Vagina (tissue), 2 donors: ENCODE results near the gene TTC23L.

ENCODE experiments used
- CTCF ChIP-seq, 3 experiments: fragments of 450-650 bp in 2 of 3; fragments of 200-600 bp in 1 of 3; sonication (generic) in 1 of 3; IDR thresholded peaks; one replicate each; pipeline ENCODE4 v1.5.1; 2017 to 2019; ENCODE audit warnings: antibody characterized with exemption in 3 of 3, mild to moderate bottlenecking in 2 of 3, moderate library complexity in 2 of 3
- POLR2A ChIP-seq, 2 donors: fragments of 450-650 bp; IDR thresholded peaks; one replicate each; pipeline ENCODE4 v1.6.1; 2017; ENCODE audit warnings: antibody characterized with exemption in 2 of 2, mild to moderate bottlenecking in 2 of 2, moderate library complexity in 2 of 2
- POLR2AphosphoS5 ChIP-seq, 2 donors: sonication (generic); formaldehyde crosslinking; IDR thresholded peaks; one replicate each; pipeline ENCODE4 v1.9.0; 2017; ENCODE audit warnings: antibody characterized with exemption in 2 of 2, mild to moderate bottlenecking in 2 of 2, low read depth in 1 of 2; ENCODE audit not compliant: insufficient read depth in 1 of 2

- no peak for TF ChIP-seq POLR2AphosphoS5 (IDR thresholded peaks at IDR 0.05; ENCODE audit: insufficient read depth in 1 of 2, low read depth in 1 of 2)
- TF ChIP-seq POLR2A (IDR thresholded peaks at IDR 0.05) = no peak
- no peak for TF ChIP-seq CTCF (IDR thresholded peaks at IDR 0.05)
These were observed 6.4 kb upstream of the TTC23L start for GRCh38 chr5:34832568-34832967.
